GM21576 (cell line): ENCODE measurements around the gene AEN.

Experiments used
- ATAC-seq: cut with Tn5 transposase; IDR thresholded peaks from one replicate; pipeline ENCODE4 v1.9.1; 2021; ENCODE audit warnings: mild to moderate bottlenecking, moderate library complexity; ENCODE audit not compliant: unreplicated experiment

Gene AEN

DNA sequence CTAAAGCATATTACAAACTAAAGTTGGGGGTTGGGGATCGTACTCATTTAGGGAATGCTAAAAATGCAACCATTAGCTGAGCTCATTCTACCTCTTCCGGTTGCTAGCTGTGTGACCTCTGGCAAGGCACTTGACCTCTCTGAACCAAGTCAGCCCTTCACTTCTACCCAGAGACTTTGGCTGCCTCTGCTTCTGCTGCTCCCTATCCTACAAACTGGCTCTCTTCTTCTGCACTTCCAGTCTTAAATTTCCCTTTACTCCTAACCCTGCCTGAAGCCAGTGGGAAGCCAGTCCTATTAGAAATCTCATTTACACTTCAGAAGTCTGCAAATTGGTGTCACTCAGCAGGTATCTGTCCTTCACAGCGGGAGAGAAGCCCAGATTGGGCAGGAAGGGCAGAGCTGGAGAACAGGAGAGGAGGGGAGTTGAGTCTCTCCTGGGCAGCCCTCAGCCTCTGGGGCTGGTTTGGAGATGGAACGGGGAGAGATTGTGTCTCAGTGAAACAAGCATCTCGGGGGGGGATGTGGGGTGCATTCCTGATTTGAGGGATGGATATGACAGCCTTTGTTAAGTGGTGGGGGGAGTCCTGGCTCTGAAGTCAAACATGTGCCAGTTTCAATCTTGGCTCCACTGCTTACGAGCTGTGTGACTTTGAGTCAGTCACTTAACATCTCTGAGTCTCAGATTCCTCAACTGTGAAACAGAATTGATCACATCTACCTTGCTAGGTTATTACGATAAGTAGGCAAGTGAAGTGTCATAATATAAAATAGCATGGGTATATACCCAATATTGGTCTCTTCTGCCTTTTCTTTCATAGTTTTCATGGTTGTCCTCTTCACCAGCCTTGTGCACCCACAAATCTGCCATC, 7.8 kb upstream of the AEN start:
- no peak for ATAC-seq

GRCh38 chr15:88615303-88616107, 5.6 kb upstream of the AEN start:
- ATAC-seq: peak; percentile 61

GRCh38 chr15:88616240-88616639, 4.9 kb upstream of the AEN start:
- ATAC-seq: no peak

GRCh38 chr15:88617031-88617722, 4.0 kb upstream of the AEN start:
- no peak for ATAC-seq

DNA sequence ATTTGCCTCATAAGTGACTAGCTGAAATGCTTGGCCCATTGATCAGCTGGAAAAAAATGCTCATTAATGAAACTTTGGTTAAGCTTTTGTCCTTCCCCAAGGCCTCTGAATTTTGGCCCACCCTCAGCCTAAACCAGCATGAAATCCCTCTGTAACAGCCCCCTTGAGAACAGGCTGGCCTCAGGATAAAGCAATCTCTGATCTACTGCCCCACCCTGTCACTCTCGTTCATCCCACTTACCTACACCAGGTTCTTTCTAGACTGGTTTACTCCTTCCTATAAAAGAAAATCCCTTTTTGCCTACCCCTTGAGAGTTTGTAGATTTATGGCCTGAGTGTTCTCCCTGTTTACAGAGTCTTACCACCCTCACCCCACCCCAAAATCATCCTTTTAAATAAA, 3.4 kb upstream of the AEN start:
- no peak for ATAC-seq

- ATAC-seq: no peak
Observed at GRCh38 chr15:88618686-88619085, 2.5 kb upstream of the AEN start.

- no peak for ATAC-seq
Observed at GRCh38 chr15:88619796-88620195, 1.3 kb upstream of the AEN start.

GRCh38 chr15:88621789-88622604, 857 bp downstream of the AEN start:
- ATAC-seq: peak; percentile 36

- no peak for ATAC-seq
Observed at GRCh38 chr15:88622605-88622975, 1.4 kb downstream of the AEN start.

DNA sequence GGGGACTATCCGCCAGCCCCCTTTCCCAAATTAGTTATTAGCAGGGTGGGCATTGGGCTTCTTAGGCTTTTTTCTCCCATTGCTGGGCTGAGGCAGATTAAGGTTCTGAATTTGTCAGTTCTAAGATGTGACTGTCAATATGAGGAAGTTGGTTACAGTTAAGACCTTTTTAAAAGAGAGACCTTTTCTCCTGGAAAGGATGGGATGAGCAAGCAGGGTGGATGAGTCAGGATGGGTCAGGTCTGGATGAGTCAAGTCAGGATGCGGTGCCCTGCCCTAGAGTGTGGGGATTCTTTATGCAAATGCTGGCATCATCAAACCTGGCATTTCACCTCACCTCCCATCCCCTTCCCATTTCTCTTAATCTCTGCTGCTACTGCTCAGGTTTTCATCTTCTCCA, 1.9 kb downstream of the AEN start:
- no peak for ATAC-seq

DNA sequence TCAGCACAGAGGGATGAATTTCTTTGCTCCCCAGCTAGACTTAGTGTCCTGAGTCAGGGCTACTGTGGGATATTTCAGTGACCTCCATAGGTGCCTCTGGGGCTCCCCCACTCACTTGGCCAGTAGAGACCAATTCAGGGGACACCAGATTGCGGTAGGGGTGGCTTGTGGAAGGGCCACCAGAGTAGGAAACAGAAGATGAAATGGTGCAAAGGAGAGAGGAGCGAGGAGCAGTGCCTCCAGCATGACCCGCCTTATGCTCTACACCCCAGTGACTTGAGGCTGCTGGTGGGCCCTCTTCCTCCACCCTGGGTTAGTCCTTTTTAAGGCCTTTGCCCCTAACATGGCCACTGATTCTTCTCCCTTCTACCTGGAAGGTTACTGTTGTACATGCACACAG, 2.5 kb downstream of the AEN start:
- no peak for ATAC-seq

DNA sequence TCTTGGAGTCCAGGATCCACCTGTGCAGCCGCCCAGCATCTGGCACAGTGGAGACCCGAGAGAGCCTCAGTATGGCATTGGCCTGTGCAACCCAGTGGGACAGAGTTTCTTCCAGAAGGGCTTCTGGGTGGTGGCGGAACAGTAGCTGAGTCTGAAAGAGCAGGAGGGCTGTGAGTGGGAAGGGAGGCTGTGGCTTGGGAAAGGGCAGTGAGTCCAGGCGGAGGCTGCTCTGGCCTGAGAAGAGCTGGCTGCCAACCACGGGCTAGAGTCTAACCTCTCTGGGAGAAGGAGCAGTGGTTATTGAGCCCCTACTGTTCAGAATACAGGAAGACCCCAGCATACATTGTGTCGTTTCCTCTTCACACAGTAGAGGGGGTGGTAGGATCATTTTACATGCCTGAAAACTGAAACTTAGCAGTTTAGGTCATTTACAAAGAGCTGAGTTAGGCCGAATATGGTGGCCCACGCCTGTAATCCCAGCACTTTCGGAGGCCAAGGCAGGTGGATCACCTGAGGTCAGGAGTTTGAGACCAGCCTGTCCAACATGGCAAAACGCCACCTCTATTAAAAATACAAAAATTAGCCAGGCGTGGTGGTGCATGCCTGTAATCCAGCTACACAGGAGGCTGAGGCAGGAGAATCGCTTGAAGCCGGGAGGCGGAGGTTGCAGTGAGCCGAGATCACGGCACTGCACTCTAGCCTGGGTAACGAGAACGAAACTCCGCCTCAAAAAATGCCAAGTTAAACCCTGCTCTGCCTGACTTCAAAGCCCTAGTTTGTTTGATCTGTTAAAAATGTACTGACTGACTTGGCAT, 3.2 kb downstream of the AEN start:
- peak; percentile 32 for ATAC-seq

DNA sequence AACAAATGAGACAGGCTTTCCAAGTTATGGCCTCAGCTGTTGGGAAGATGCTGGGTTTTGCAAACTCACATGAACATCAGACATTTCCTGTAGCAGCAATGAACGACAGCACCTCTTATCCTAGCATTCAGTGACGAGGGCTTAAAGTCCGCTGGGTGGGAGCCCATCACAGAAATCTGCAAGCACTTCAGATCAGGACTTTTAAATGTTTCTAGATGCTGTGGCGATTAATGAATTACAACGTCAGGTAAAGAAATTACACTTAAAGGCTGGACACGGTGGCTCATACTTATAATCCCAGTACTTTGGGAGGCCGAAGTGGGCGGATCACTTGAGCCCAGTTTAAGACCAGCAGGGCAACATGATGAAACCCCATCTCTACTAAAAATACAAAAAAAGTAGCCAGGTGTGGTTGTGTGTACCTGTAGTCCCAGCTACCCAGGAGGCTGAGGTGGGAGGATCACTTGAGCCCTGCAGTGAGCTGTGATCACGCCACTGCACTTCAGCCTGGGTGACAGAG, 3.9 kb downstream of the AEN start:
- no peak for ATAC-seq

DNA sequence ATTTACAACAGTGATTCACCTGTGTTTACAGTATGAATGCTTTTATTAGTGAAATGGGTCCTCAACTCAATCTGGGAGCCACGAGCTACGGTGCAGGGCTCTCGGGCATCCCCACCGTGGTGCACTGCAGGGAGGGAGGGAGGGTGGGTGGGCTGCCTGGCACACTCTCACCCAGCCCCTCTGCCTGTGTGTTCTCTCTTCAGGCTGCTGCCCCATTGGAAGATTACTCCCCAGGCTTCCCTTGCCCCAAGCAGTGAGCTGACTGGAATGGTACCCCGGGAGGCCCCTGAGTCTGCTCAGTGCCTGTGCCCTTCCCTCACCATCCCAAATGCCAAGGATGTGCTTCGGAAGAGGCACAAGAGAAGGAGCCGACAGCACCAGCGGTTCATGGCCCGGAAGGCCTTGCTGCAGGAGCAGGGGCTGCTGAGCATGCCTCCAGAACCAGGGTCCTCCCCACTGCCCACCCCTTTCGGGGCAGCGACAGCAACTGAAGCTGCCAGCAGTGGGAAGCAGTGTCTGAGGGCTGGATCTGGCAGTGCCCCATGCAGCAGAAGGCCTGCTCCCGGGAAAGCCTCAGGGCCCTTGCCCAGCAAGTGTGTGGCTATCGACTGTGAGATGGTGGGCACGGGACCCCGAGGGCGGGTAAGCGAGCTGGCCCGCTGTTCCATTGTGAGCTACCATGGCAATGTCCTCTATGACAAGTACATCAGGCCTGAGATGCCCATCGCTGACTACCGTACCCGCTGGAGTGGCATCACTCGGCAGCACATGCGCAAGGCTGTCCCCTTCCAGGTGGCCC, 5.0 kb downstream of the AEN start:
- ATAC-seq: no peak

- ATAC-seq: peak; percentile 41
Observed at GRCh38 chr15:88627463-88627862, 6.3 kb downstream of the AEN start.

DNA sequence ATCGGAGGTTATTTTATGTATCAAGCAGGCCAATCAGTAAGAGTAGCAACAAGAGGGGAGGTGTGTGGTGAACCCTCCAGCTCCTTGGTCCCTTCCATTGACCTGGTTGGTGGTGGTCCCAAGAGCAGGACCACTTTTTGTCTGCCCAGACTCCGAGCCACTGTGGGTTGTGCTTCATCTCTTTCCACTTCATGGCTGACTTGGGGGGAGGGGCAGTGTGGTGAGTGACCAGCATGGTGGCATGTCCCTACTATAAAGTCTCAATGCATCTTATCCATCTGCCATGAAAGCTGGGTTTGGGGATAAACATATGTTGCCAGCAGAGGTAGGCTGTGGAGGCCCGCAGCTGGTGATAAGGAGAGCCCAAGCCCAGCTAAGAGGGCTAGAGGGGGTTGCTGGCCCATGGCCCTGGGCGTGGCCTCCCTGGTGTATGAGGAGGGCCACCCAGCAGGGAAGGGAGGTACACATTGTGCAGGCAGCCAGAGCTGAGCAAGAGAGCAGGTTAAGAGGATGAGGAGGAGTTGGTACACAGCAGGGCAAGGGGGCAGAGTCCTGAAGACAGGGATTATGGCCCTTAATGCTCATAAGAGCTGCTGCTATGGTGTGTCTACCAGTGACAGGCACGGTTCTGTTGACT, 7.0 kb downstream of the AEN start:
- no peak for ATAC-seq

DNA sequence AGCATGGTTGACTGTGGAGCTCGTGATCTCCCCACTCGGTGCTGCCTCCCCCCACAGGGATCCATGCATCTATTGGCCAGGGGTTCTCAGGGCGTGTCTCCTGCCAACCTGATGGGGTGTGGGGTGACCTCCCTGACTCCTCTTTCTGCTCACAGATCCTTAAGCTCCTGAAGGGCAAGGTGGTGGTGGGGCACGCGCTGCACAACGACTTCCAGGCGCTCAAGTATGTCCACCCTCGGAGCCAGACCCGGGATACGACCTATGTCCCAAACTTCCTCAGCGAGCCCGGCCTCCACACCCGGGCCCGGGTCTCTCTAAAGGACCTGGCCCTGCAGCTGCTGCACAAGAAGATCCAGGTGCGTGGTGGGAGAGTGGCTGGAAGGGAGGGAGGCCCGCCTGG, 7.9 kb downstream of the AEN start:
- no peak for ATAC-seq

- no peak for ATAC-seq
Observed at GRCh38 chr15:88630141-88630721, 9.1 kb downstream of the AEN start.
